ENCODE measurements around the gene RHBDL3. TPM values are rescaled to one million over a fixed set of nuclear protein-coding genes. Genes with fewer than 3 reads are reported as not detected.

Gene RHBDL3
- total RNA-seq, 6 donors from 2014 or later: 0.47 to 1.2 TPM; not detected in 4

DNA sequence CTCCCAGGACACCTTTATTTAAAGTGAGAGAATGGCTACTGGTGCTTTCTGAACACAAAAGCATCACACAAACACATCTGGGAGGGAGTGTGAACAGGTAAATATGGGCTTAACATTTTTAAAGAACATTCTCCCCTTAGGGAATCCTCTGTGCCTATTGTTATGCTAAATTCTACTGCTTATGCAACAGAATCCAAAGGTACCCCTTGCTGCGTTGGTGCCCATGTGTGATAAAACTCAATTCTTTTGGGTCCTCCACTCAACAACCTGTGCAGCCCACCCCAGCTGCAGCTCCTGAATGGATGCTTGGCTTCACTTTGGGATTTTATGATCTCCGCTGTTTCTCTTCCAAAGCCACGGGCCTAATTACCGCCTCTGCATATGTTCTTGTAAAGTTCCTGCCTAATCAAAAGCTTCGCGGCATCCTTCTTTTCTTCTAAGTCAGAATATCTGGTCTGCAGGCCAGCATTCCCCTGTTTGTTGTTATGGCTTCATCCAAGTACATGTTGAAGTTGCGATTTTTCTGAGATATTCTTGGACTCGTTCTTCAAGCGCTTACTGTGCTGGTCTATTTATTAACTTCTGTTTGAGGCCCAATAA lies 23.9 kb downstream of the RHBDL3 start:
- TF ChIP-seq, protein P1, sequence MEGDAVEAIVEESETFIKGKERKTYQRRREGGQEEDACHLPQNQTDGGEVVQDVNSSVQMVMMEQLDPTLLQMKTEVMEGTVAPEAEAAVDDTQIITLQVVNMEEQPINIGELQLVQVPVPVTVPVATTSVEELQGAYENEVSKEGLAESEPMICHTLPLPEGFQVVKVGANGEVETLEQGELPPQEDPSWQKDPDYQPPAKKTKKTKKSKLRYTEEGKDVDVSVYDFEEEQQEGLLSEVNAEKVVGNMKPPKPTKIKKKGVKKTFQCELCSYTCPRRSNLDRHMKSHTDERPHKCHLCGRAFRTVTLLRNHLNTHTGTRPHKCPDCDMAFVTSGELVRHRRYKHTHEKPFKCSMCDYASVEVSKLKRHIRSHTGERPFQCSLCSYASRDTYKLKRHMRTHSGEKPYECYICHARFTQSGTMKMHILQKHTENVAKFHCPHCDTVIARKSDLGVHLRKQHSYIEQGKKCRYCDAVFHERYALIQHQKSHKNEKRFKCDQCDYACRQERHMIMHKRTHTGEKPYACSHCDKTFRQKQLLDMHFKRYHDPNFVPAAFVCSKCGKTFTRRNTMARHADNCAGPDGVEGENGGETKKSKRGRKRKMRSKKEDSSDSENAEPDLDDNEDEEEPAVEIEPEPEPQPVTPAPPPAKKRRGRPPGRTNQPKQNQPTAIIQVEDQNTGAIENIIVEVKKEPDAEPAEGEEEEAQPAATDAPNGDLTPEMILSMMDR (IDR thresholded peaks at IDR 0.05): no peak
- no peak for TF ChIP-seq EP300 (IDR thresholded peaks at IDR 0.05)
- no peak for DNase-seq
- ATAC-seq (ENCODE audit: low FRiP score in 2 of 2): no peak
- Histone ChIP-seq H3K4me3 (no peak overlapping the region), H3K36me3 (no peaks in the 10 kb centered on the region), H3K27ac (no peak overlapping the region), H3K9me3 (no peaks in the 10 kb centered on the region), H3K4me1 (no peaks in the 10 kb centered on the region), H3K27me3 (no peaks in the 10 kb centered on the region)
- WGBS, 2 donors: 87% methylated on average over 9 of the region's 9 CpGs

DNA sequence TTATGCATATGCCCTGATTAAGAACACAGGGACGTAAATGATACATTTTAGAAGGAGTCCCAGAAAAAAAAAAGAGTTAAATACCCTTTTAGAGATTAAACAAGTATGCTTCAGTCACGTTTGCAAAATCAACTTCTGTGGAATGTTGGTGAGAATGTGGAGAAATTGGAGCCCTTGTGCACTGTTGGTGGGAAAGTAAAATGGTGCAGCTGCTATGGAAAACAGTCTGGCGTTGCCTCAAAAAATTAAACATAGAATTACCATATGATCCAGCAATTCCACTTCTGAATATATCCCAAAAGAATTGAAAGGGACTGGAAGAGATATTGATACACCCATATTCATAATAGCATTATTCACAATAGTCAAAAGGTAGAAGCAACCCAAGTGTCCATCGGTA lies 26.5 kb downstream of the RHBDL3 start:
- no peak for ATAC-seq (ENCODE audit: low FRiP score in 2 of 2)
- Histone ChIP-seq H3K9me3 (no peaks in the 10 kb centered on the region), H3K27me3 (no peaks in the 10 kb centered on the region), H3K36me3 (no peaks in the 10 kb centered on the region), H3K4me1 (no peaks in the 10 kb centered on the region), H3K27ac (no peak overlapping the region), H3K4me3 (no peak overlapping the region)
- DNase-seq: no peak
- WGBS, 2 donors: 64 to 69% methylated on average over 4 of the region's 4 CpGs
- TF ChIP-seq EP300 (IDR thresholded peaks at IDR 0.05) (no peak), POLR2A (IDR thresholded peaks at IDR 0.05) (no peak), POLR2AphosphoS5 (IDR thresholded peaks at IDR 0.05) (no peak)
- TF ChIP-seq, protein P1 (IDR thresholded peaks at IDR 0.05): no peak

DNA sequence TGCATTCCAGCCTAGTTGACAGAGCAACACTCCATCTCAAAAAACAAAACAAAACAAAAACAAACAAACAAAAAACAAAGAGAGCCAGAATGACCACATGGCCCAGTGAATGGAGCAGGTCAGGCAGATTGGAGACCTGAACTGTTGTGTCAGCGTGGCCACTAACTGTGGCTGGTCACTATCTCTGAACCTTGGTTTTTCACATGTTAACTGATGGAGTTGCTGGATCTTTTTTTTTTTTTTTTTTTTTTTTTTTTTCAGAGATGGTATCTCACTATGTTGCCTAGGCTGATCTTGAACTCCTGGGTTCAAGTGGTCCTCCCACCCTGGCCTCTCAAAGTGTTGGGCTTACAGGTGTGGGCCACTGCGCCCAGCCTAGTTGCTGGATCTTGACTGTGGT lies 31.8 kb downstream of the RHBDL3 start:
- ATAC-seq (ENCODE audit: low FRiP score in 2 of 2): no peak
- no peaks in the 10 kb centered on the region for H3K36me3 ChIP-seq
- WGBS, 2 donors: 97 to 100% methylated on average over 2 of the region's 2 CpGs
- TF ChIP-seq POLR2AphosphoS5 (IDR thresholded peaks at IDR 0.05) (no peak), POLR2A (IDR thresholded peaks at IDR 0.05) (no peak), EP300 (IDR thresholded peaks at IDR 0.05) (no peak)
- TF ChIP-seq, protein P1 (IDR thresholded peaks at IDR 0.05): no peak
- H3K4me1 ChIP-seq: no peaks in the 10 kb centered on the region
- no peak overlapping the region for H3K4me3 ChIP-seq
- no peaks in the 10 kb centered on the region for H3K9me3 ChIP-seq
- H3K27ac ChIP-seq: no peak overlapping the region
- H3K27me3 ChIP-seq: no peaks in the 10 kb centered on the region
- no peak for DNase-seq

DNA sequence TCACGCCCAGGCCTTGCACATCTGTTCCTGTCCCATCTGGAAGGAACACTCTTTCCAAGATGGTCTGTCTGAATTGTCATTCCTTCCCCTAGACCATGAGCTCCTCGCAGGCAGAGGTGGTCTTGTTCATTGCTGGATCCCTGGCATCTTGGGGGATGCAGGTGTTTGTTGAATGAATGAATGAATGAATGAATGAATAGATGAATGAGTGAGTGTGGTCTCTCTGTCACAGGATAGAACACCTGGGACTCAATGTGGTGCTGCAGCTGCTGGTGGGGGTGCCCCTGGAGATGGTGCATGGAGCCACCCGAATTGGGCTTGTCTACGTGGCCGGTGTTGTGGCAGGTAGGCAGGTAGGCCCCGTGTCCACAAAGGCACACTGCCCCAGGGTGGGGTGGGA lies 32.2 kb downstream of the RHBDL3 start:
- Histone ChIP-seq H3K27ac (no peak overlapping the region), H3K27me3 (no peaks in the 10 kb centered on the region), H3K4me3 (no peak overlapping the region), H3K9me3 (no peaks in the 10 kb centered on the region), H3K4me1 (no peaks in the 10 kb centered on the region), H3K36me3 (no peaks in the 10 kb centered on the region)
- 87 to 100% methylated on average over 6 of the region's 6 CpGs for WGBS, 2 donors
- ATAC-seq (ENCODE audit: low FRiP score in 2 of 2) (no peak), DNase-seq (peak in 1 of 2 donors; percentile 40)
- TF ChIP-seq POLR2AphosphoS5 (IDR thresholded peaks at IDR 0.05): no peak

DNA sequence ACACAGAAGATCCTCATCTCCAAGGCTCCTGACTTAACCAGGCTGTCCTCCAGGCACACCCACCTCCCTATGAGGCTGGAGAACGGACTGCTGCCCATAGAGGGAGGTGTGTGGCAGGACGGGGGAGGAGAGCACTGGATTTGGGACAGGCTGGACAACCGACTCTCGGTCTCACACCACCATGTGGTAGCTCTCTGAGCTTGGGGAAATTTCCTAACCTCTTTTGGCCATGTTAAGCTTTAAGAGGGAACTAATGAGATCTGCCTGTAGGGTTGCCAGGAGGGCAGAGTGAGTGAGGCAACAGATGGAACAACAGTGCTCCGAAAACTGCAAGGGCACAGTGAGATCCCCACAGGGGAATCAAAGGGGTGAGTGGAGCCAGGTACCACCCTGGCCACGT lies 32.7 kb downstream of the RHBDL3 start:
- H3K36me3 ChIP-seq: no peaks in the 10 kb centered on the region
- no peaks in the 10 kb centered on the region for H3K27me3 ChIP-seq
- TF ChIP-seq, protein P1 (IDR thresholded peaks at IDR 0.05): no peak
- no peak for TF ChIP-seq POLR2A (IDR thresholded peaks at IDR 0.05)
- no peak for TF ChIP-seq EP300 (IDR thresholded peaks at IDR 0.05)
- no peak for ATAC-seq (ENCODE audit: low FRiP score in 2 of 2)
- H3K9me3 ChIP-seq: no peaks in the 10 kb centered on the region
- DNase-seq: no peak
- H3K27ac ChIP-seq: no peak overlapping the region
- no peak overlapping the region for H3K4me3 ChIP-seq
- 66 to 68% methylated on average over 5 to 6 of the region's 6 CpGs for WGBS, 2 donors
- no peaks in the 10 kb centered on the region for H3K4me1 ChIP-seq
